HG03025 (cell line): ENCODE data around the gene RABL2A.
"Not testable (repeated sequence)": the region's sequence is repeated elsewhere in the genome, so short reads cannot be mapped to it uniquely, and the experiment has no call there.

Source experiments
- ATAC-seq: cut with Tn5 transposase; IDR thresholded peaks from one replicate; pipeline ENCODE4 v1.9.1; 2021; ENCODE audit warnings: mild to moderate bottlenecking, moderate library complexity; ENCODE audit not compliant: unreplicated experiment, low FRiP score

The RABL2A gene

GRCh38 chr2:113676623-113677266, 49.7 kb downstream of the RABL2A start:
- ATAC-seq: no peak

GRCh38 chr2:113677330-113677729, 50.3 kb downstream of the RABL2A start:
- ATAC-seq: no peak

- no peak for ATAC-seq
Measured at GRCh38 chr2:113679457-113679856, 52.4 kb downstream of the RABL2A start.

GRCh38 chr2:113685471-113685870, 58.4 kb downstream of the RABL2A start:
- ATAC-seq: no peak

GRCh38 chr2:113686537-113686936, 59.5 kb downstream of the RABL2A start:
- no peak for ATAC-seq

- not testable (repeated sequence) for ATAC-seq
Measured at GRCh38 chr2:113690871-113691270, 63.8 kb downstream of the RABL2A start.
